Upper lobe of left lung (tissue), 6 donors: ENCODE results near the gene RGS5. TPM values are rescaled to one million over a fixed set of nuclear protein-coding genes. Genes with fewer than 3 reads are reported as not detected.

ENCODE experiments used
- ATAC-seq, 2 donors: fragments of 200-7000 bp; cut with Tn5 transposase; one replicate each; pipeline ENCODE4 v1.9.1; 2022; ENCODE audit warnings: mild to moderate bottlenecking in 2 of 2, moderate library complexity in 2 of 2; ENCODE audit not compliant: low FRiP score in 2 of 2
- DNase-seq, 2 donors: peaks; one replicate each; pipeline ENCODE4 v3.0.0-alpha.2; 2019 to 2020
- H3K27ac ChIP-seq, 4 donors: fragments of 200-600 bp; sonication (generic); one replicate each; pipeline ENCODE4 v1.5.1; 2016 to 2019
- H3K27me3 ChIP-seq, 4 donors: fragments of 200-600 bp; sonication (generic); one replicate each; pipeline ENCODE4 v1.5.1; 2017 to 2019
- H3K36me3 ChIP-seq, 4 donors: fragments of 200-600 bp; sonication (generic); one replicate each; pipeline ENCODE4 v1.5.1; 2016 to 2019
- H3K4me1 ChIP-seq, 4 donors: fragments of 200-600 bp; sonication (generic); one replicate each; pipeline ENCODE4 v1.5.1; 2018 to 2019
- H3K4me3 ChIP-seq, 4 donors: fragments of 200-600 bp; sonication (generic); one replicate each; pipeline ENCODE4 v1.5.1; 2017 to 2019; ENCODE audit warnings: mild to moderate bottlenecking in 2 of 4, moderate library complexity in 1 of 4
- H3K9me3 ChIP-seq, 4 donors: fragments of 200-600 bp; sonication (generic); one replicate each; pipeline ENCODE4 v1.5.1; 2018 to 2019
- EP300 ChIP-seq, 4 donors: sonication (generic); formaldehyde crosslinking; IDR thresholded peaks; one replicate each; pipeline ENCODE4 v1.5.1; 2017; ENCODE audit warnings: antibody characterized with exemption in 4 of 4, control low read depth in 2 of 4
- POLR2A ChIP-seq, 4 donors: fragments of 450-650 bp; IDR thresholded peaks; one replicate each; pipeline ENCODE4 v1.5.1; 2016 to 2017; ENCODE audit warnings: antibody characterized with exemption in 4 of 4, mild to moderate bottlenecking in 2 of 4
- POLR2AphosphoS5 ChIP-seq, 2 donors: sonication (generic); formaldehyde crosslinking; IDR thresholded peaks; one replicate each; pipeline ENCODE4 v1.5.1; 2017; ENCODE audit warnings: antibody characterized with exemption in 2 of 2
- WGBS, 2 donors: methylation state at CpG; one replicate each; pipeline ENCODE4 v1.1.5; 2017 to 2018; 5-methylcytosine and 5-hydroxymethylcytosine counted together
- total RNA-seq, 6 donors: library from RNA; depleted of rRNA in 4 of 6; stranded (reverse); fragments of >200 nt in 4 of 6; gene quantifications; one replicate each; pipeline versions ENCODE4 v1.1.0 to v1.2.1, GENCODE V29; 2016 to 2021
- TF ChIP-seq, protein P1 (sequence below), 6 experiments: fragments of 450-650 bp in 4 of 6; fragments of 200-600 bp in 2 of 6; sonication (generic) in 2 of 6; IDR thresholded peaks; one replicate each; pipeline ENCODE4 v1.5.1; 2016 to 2019; ENCODE audit warnings: antibody characterized with exemption in 6 of 6
- donor health status: DM: no; HTN: no; CAD: no; lungs with moderate emphysema.
- donor health status: DM: no; HTN: yes; CAD: no; lungs with severe emphysema.

Gene RGS5
- total RNA-seq, 6 donors from 2014 or later = 30.6 to 65.6 (median 53.5) TPM

- Histone ChIP-seq H3K27me3 (no peaks in the 10 kb centered on the region), H3K9me3 (no peaks in the 10 kb centered on the region), H3K27ac (no peak overlapping the region), H3K4me1 (no peaks in the 10 kb centered on the region), H3K36me3 (no peaks in the 10 kb centered on the region), H3K4me3 (no peak overlapping the region)
- ATAC-seq (no peak), DNase-seq (no peak)
- 81 to 89% methylated on average over 1 of the region's 1 CpG for WGBS, 2 donors
- TF ChIP-seq POLR2A (IDR thresholded peaks at IDR 0.05) = no peak
- TF ChIP-seq EP300 (IDR thresholded peaks at IDR 0.05) = no peak
- no peak for TF ChIP-seq POLR2AphosphoS5 (IDR thresholded peaks at IDR 0.05)
- TF ChIP-seq, protein P1, sequence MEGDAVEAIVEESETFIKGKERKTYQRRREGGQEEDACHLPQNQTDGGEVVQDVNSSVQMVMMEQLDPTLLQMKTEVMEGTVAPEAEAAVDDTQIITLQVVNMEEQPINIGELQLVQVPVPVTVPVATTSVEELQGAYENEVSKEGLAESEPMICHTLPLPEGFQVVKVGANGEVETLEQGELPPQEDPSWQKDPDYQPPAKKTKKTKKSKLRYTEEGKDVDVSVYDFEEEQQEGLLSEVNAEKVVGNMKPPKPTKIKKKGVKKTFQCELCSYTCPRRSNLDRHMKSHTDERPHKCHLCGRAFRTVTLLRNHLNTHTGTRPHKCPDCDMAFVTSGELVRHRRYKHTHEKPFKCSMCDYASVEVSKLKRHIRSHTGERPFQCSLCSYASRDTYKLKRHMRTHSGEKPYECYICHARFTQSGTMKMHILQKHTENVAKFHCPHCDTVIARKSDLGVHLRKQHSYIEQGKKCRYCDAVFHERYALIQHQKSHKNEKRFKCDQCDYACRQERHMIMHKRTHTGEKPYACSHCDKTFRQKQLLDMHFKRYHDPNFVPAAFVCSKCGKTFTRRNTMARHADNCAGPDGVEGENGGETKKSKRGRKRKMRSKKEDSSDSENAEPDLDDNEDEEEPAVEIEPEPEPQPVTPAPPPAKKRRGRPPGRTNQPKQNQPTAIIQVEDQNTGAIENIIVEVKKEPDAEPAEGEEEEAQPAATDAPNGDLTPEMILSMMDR (IDR thresholded peaks at IDR 0.05) = no peak
These were observed 72.4 kb downstream of the RGS5 start for GRCh38 chr1:163130225-163130856.

DNA sequence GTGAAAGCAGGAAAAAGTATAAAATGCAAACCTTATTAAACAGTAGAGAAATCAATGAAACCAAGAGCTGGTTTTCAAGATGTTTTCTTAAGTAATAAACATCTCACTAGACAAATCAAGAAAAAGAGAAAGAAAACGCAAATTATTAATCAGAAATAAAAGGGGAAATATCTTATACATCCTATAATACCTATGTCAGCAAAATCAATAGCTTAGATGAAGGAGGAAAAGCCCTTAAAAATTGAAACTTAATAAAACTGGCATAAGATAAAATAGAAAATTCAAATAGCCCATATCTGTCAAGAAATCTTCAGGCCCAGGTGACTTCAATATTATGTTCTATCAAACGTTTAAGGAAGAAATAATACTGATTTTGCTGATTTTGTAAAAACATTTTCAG is 74.4 kb downstream of the RGS5 start:
- H3K4me1 ChIP-seq = no peaks in the 10 kb centered on the region
- H3K27me3 ChIP-seq = no peaks in the 10 kb centered on the region
- no peak for DNase-seq
- no peak for TF ChIP-seq POLR2AphosphoS5 (IDR thresholded peaks at IDR 0.05)
- no peak for TF ChIP-seq EP300 (IDR thresholded peaks at IDR 0.05)
- no peak for TF ChIP-seq POLR2A (IDR thresholded peaks at IDR 0.05)
- TF ChIP-seq, protein P1 (IDR thresholded peaks at IDR 0.05) = no peak
- no peak overlapping the region for H3K27ac ChIP-seq
- no peaks in the 10 kb centered on the region for H3K9me3 ChIP-seq
- no peaks in the 10 kb centered on the region for H3K36me3 ChIP-seq
- 85 to 94% methylated on average over 2 of the region's 2 CpGs for WGBS, 2 donors
- no peak for ATAC-seq
- H3K4me3 ChIP-seq = no peak overlapping the region

DNA sequence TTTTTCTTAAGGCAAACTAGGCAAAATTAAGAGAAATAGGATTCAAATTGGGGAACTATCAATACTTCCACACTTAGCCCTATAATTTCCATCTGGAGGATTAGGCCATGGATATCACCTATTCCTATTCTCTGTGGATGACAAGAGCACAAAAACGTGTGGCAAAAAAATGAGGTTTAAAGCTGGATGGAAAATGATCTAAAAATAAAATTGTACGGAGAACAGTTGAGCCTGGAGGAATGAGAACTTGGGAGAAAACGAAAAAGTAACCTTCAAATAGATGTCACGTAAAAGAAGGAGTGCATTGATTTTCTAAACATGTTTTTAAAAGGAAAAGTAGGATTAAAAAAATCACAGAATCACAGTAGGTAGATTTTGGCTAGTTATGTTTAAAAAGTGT is 77.9 kb downstream of the RGS5 start:
- no peak for TF ChIP-seq POLR2AphosphoS5 (IDR thresholded peaks at IDR 0.05)
- TF ChIP-seq, protein P1 (IDR thresholded peaks at IDR 0.05) = no peak
- no peak for TF ChIP-seq EP300 (IDR thresholded peaks at IDR 0.05)
- no peak for TF ChIP-seq POLR2A (IDR thresholded peaks at IDR 0.05)
- no peaks in the 10 kb centered on the region for H3K36me3 ChIP-seq
- no peaks in the 10 kb centered on the region for H3K9me3 ChIP-seq
- WGBS, 2 donors = 74% methylated on average over 4 of the region's 4 CpGs
- no peak for DNase-seq
- H3K4me3 ChIP-seq = no peak overlapping the region
- ATAC-seq = no peak
- no peaks in the 10 kb centered on the region for H3K27me3 ChIP-seq
- H3K27ac ChIP-seq = no peak overlapping the region
- no peaks in the 10 kb centered on the region for H3K4me1 ChIP-seq

GRCh38 chr1:163120372-163120771 is 82.3 kb downstream of the RGS5 start:
- H3K36me3 ChIP-seq = no peaks in the 10 kb centered on the region

More at GRCh38 chr1:163120372-163120771, 82.3 kb downstream of the RGS5 start:
- DNase-seq (no peak), ATAC-seq (no peak)
- no peak overlapping the region for H3K27ac ChIP-seq
- TF ChIP-seq POLR2A (IDR thresholded peaks at IDR 0.05) (no peak), POLR2AphosphoS5 (IDR thresholded peaks at IDR 0.05) (no peak), EP300 (IDR thresholded peaks at IDR 0.05) (no peak)
- TF ChIP-seq, protein P1 (IDR thresholded peaks at IDR 0.05) = no peak
- H3K4me1 ChIP-seq = no peaks in the 10 kb centered on the region
- WGBS, 2 donors = 55 to 58% methylated on average over 1 of the region's 1 CpG
- no peaks in the 10 kb centered on the region for H3K27me3 ChIP-seq
- no peak overlapping the region for H3K4me3 ChIP-seq
- no peaks in the 10 kb centered on the region for H3K9me3 ChIP-seq
